ENCODE results near the gene PSD4.

- no peak for TF ChIP-seq CTCF (IDR thresholded peaks at IDR 0.05; ENCODE audit: insufficient read depth, low read length, poor library complexity, severe bottlenecking)
- no peak for TF ChIP-seq EZH2phosphoT487 (conservative IDR thresholded peaks at IDR 0.05; ENCODE audit: low read length)
These were observed 59.0 kb downstream of the PSD4 start for GRCh38 chr2:113232740-113233139.
